ENCODE results near the gene STK31.
"Not testable (repeated sequence)": the region's sequence is repeated elsewhere in the genome, so short reads cannot be mapped to it uniquely, and the experiment has no call there.

The STK31 gene

GRCh38 chr7:23715099-23715498 lies 5.1 kb downstream of the STK31 start:
- no peak overlapping the region for H3K4me3 Mint-ChIP-seq
- no peak overlapping the region for H3K27ac Mint-ChIP-seq
- no peak for DNase-seq
- H3K36me3 Mint-ChIP-seq (ENCODE audit: low read depth): no peaks in the 10 kb centered on the region
- H3K9me3 Mint-ChIP-seq: peaks cover 4% of the 10 kb centered on the region
- H3K27me3 Mint-ChIP-seq (ENCODE audit: low read depth, poor library complexity): no peaks in the 10 kb centered on the region
- no peak for TF ChIP-seq CTCF (IDR thresholded peaks at IDR 0.05)
- no peaks in the 10 kb centered on the region for H3K4me1 Mint-ChIP-seq

- TF ChIP-seq CTCF (IDR thresholded peaks at IDR 0.05): no peak
- H3K9me3 Mint-ChIP-seq: peaks cover 18% of the 10 kb centered on the region
- H3K36me3 Mint-ChIP-seq (ENCODE audit: low read depth): peaks cover 8% of the 10 kb centered on the region
- H3K27ac Mint-ChIP-seq: no peak overlapping the region
- DNase-seq: no peak
- no peaks in the 10 kb centered on the region for H3K27me3 Mint-ChIP-seq (ENCODE audit: low read depth, poor library complexity)
- H3K4me1 Mint-ChIP-seq: peaks cover under 1% of the 10 kb centered on the region
- H3K4me3 Mint-ChIP-seq: no peak overlapping the region
These were observed 7.8 kb downstream of the STK31 start for GRCh38 chr7:23717788-23718187.

GRCh38 chr7:23721456-23721855 lies 11.4 kb downstream of the STK31 start:
- Mint-ChIP-seq H3K27me3 (ENCODE audit: low read depth, poor library complexity) (no peaks in the 10 kb centered on the region), H3K4me1 (peaks cover 21% of the 10 kb centered on the region), H3K27ac (no peak overlapping the region), H3K36me3 (ENCODE audit: low read depth) (peaks cover 13% of the 10 kb centered on the region), H3K4me3 (no peak overlapping the region), H3K9me3 (peaks cover 26% of the 10 kb centered on the region)
- TF ChIP-seq CTCF (IDR thresholded peaks at IDR 0.05): no peak
- DNase-seq: no peak

- not testable (repeated sequence) for H3K27ac Mint-ChIP-seq; H3K4me3 Mint-ChIP-seq; H3K27me3 Mint-ChIP-seq (ENCODE audit: low read depth, poor library complexity); DNase-seq
- H3K9me3 Mint-ChIP-seq: peaks cover 26% of the 10 kb centered on the region
- H3K36me3 Mint-ChIP-seq (ENCODE audit: low read depth): peaks cover 13% of the 10 kb centered on the region
- peaks cover 21% of the 10 kb centered on the region for H3K4me1 Mint-ChIP-seq
These were observed 12.7 kb downstream of the STK31 start for GRCh38 chr7:23722587-23723216.

- DNase-seq; H3K27me3 Mint-ChIP-seq (ENCODE audit: low read depth, poor library complexity); H3K4me3 Mint-ChIP-seq: not testable (repeated sequence)
- Mint-ChIP-seq H3K4me1 (peaks cover 26% of the 10 kb centered on the region), H3K9me3 (peaks cover 26% of the 10 kb centered on the region), H3K27ac (peak overlapping the region; percentile 97), H3K36me3 (ENCODE audit: low read depth) (peaks cover 13% of the 10 kb centered on the region)
These were observed 14.1 kb downstream of the STK31 start for GRCh38 chr7:23724113-23724512.

- H3K4me3 Mint-ChIP-seq: no peak overlapping the region
- H3K27me3 Mint-ChIP-seq (ENCODE audit: low read depth, poor library complexity): peaks cover 9% of the 10 kb centered on the region
- no peak for TF ChIP-seq CTCF (IDR thresholded peaks at IDR 0.05)
- H3K36me3 Mint-ChIP-seq (ENCODE audit: low read depth): peaks cover 33% of the 10 kb centered on the region
- no peak overlapping the region for H3K27ac Mint-ChIP-seq
- no peaks in the 10 kb centered on the region for H3K4me1 Mint-ChIP-seq
- peaks cover 82% of the 10 kb centered on the region for H3K9me3 Mint-ChIP-seq
- DNase-seq: no peak
These were observed 32.0 kb downstream of the STK31 start for GRCh38 chr7:23742051-23742450.

GRCh38 chr7:23743226-23743625 lies 33.2 kb downstream of the STK31 start:
- DNase-seq: no peak
- no peak for TF ChIP-seq CTCF (IDR thresholded peaks at IDR 0.05)
- no peaks in the 10 kb centered on the region for H3K4me1 Mint-ChIP-seq
- H3K36me3 Mint-ChIP-seq (ENCODE audit: low read depth): peaks cover 40% of the 10 kb centered on the region
- H3K27me3 Mint-ChIP-seq (ENCODE audit: low read depth, poor library complexity): peaks cover 9% of the 10 kb centered on the region
- H3K9me3 Mint-ChIP-seq: peaks cover 83% of the 10 kb centered on the region
- H3K4me3 Mint-ChIP-seq: no peak overlapping the region
- H3K27ac Mint-ChIP-seq: no peak overlapping the region

All from nephron progenitor cell (in vitro differentiated cells).